Smooth muscle cell (in vitro differentiated cells): ENCODE data around the gene LRRC74B. TPM values are rescaled to one million over a fixed set of nuclear protein-coding genes. Genes with fewer than 3 reads are reported as not detected.
A peak's percentile ranks its signal among the peaks of the same experiment; 100 is the strongest.

Experiments used
- DNase-seq: peaks from one replicate; lab custom pipeline; 2025; ENCODE audit not compliant: unreplicated experiment; lab: John Stamatoyannopoulos, UW
- H2AFZ ChIP-seq: fragments of 200-600 bp; sonication (generic); 2 replicates; pipeline ENCODE4 v1.6.0; 2016; ENCODE audit warnings: antibody characterized with exemption, low read depth, mild to moderate bottlenecking
- H3F3A ChIP-seq: fragments of 200-600 bp; sonication (generic); 2 replicates; pipeline ENCODE4 v1.6.0; 2017; ENCODE audit warnings: antibody characterized with exemption, low read depth
- H3K27ac ChIP-seq: fragments of 200-600 bp; sonication (generic); 2 replicates; pipeline ENCODE4 v1.5.1; 2016; ENCODE audit warnings: low read depth, mild to moderate bottlenecking
- H3K27me3 ChIP-seq: fragments of 200-600 bp; sonication (generic); 2 replicates; pipeline ENCODE4 v1.6.1; 2016; ENCODE audit warnings: low read depth, mild to moderate bottlenecking
- H3K36me3 ChIP-seq: fragments of 200-600 bp; sonication (generic); 2 replicates; pipeline ENCODE4 v1.5.1; 2016; ENCODE audit warnings: low read depth
- H3K4me1 ChIP-seq: fragments of 200-600 bp; sonication (generic); 2 replicates; pipeline ENCODE4 v1.5.1; 2016; ENCODE audit warnings: low read depth
- H3K4me2 ChIP-seq: fragments of 200-600 bp; sonication (generic); 2 replicates; pipeline ENCODE4 v1.6.0; 2016; ENCODE audit warnings: mild to moderate bottlenecking
- H3K4me3 ChIP-seq: fragments of 200-600 bp; sonication (generic); 2 replicates; pipeline ENCODE4 v1.5.1; 2016; ENCODE audit warnings: mild to moderate bottlenecking
- H3K79me2 ChIP-seq: fragments of 200-600 bp; sonication (generic); 2 replicates; pipeline ENCODE4 v1.6.0; 2016; ENCODE audit warnings: low read depth, mild to moderate bottlenecking
- H3K9ac ChIP-seq: fragments of 200-600 bp; sonication (generic); 2 replicates; pipeline ENCODE4 v1.6.0; 2016; ENCODE audit warnings: low read depth
- H3K9me3 ChIP-seq: fragments of 200-600 bp; sonication (generic); replicated peaks from 2 replicates; pipeline ENCODE4 v1.5.1; 2016; ENCODE audit warnings: low read depth
- H4K20me1 ChIP-seq: fragments of 200-600 bp; sonication (generic); 2 replicates; pipeline ENCODE4 v1.6.0; 2016; ENCODE audit warnings: low read depth
- WGBS: methylation state at CpG from one replicate; pipeline ENCODE4 v1.1.7; 2016; ENCODE audit warnings: low lambda C conversion rate; 5-methylcytosine and 5-hydroxymethylcytosine counted together
- polyA plus RNA-seq: library from polyadenylated mRNA; unstranded; fragments of >200 nt; fragmentation: Nextera tagmentation; extraction: Ambion mirVana; gene quantifications from 2 replicates; pipeline ENCODE4 v1.2.1, GENCODE V29; 2016
- total RNA-seq: library from RNA; depleted of rRNA; stranded (reverse); fragments of >200 nt; gene quantifications from 2 replicates; pipeline ENCODE4 v1.2.3, GENCODE V29; 2014
- TF ChIP-seq, protein P1 (sequence below): fragments of 200-600 bp; sonication (generic); IDR thresholded peaks from 2 replicates; pipeline ENCODE4 v1.5.1; 2017; ENCODE audit warnings: borderline replicate concordance, mild to moderate bottlenecking, antibody characterized with exemption; ENCODE audit not compliant: insufficient read depth, poor library complexity, severe bottlenecking

The LRRC74B gene, protein sequence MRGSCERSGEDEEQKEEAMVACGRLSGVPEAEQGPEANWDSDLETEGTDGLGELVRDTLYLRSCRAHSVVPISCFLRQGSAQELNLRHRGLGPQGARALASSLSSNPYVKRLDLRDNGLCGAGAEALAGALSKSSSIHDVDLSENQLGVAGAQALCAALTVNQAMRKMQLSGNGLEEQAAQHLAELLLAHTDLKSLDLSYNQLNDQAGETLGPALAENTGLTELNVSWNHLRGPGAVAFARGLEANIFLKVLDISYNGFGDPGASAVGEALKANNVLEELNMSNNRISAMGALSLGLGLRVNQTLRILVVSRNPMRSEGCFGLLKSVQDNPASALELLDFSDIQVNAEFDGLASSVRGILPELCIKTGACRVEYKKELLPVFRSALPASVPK
- total RNA-seq, result not detected in 2 replicates
- polyA plus RNA-seq, result 0.48 TPM in 1 of 2 replicates, not detected in the other

DNA sequence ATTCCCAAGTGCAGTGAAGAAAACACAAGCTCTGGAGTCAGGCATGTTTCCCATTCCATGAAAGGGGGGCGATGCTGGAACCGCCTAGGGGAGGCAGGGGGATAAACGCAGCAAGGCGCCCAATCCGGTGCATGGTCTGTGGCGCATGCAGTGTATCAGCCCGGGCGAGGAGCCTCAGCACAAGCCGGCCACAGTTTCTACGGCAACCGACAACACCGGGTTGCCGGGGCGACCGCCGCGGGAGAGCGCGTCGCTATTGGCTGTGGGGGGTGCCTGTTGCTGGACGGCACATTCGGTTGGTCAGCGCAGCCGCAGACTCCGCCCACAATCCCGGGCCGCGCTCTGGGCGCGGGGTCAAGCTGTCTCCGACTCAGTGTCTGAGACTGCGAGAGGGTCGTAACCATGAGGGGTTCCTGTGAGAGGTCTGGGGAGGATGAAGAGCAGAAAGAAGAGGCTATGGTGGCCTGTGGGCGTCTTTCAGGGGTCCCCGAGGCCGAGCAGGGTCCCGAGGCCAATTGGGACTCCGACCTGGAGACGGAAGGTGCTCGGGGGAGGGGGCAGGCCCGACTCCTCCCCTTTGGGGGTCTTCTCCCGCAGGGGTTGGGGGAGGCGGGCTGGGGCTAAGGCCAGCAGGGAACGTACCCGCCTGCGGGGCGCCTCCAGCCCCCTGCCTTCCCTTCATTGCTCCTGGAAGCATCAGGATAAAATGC, at the start of gene LRRC74B:
TSS of gene LRRC74B (plus strand) at position 362 of the 710 bp plus-strand sequence. CDS start at position 403, 41 bp downstream.
- Histone ChIP-seq H3K4me1 (peaks cover 5% of the 10 kb centered on the region), H3K36me3 (no peaks in the 10 kb centered on the region), H3K79me2 (no peaks in the 10 kb centered on the region), H3F3A (no peaks in the 10 kb centered on the region), H3K9ac (peak within 1 kb of the TSS; percentile 86), H3K9me3 (no peaks in the 10 kb centered on the region), H3K4me2 (peak within 1 kb of the TSS; percentile 79), H4K20me1 (no peaks in the 10 kb centered on the region), H3K27me3 (no peaks in the 10 kb centered on the region), H3K4me3 (peak within 1 kb of the TSS; percentile 47), H3K27ac (peak within 1 kb of the TSS; percentile 91), H2AFZ (peak within 1 kb of the TSS; percentile 40)
- 2% methylated on average over 46 of the region's 47 CpGs for WGBS
- TF ChIP-seq, protein P1, sequence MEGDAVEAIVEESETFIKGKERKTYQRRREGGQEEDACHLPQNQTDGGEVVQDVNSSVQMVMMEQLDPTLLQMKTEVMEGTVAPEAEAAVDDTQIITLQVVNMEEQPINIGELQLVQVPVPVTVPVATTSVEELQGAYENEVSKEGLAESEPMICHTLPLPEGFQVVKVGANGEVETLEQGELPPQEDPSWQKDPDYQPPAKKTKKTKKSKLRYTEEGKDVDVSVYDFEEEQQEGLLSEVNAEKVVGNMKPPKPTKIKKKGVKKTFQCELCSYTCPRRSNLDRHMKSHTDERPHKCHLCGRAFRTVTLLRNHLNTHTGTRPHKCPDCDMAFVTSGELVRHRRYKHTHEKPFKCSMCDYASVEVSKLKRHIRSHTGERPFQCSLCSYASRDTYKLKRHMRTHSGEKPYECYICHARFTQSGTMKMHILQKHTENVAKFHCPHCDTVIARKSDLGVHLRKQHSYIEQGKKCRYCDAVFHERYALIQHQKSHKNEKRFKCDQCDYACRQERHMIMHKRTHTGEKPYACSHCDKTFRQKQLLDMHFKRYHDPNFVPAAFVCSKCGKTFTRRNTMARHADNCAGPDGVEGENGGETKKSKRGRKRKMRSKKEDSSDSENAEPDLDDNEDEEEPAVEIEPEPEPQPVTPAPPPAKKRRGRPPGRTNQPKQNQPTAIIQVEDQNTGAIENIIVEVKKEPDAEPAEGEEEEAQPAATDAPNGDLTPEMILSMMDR, result no peak
- peak; percentile 74 for DNase-seq

DNA sequence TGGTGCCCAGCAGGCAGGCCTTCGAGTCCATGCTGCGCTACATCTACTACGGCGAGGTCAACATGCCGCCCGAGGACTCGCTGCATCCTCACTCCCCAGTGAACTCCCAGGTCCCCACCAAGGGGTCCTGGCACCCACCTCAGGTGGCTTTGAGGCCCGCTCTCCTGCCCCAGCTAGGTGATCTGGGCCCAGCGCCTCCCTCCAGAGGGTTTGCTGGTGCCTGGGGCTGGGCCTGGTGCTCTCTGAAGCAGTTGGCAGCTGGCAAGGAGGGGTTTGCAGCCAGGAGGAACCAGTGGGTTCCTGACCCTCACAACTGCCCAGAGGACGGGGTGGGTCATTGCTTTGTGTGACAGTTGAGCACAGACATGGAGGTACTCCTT, 49.7 kb upstream of the LRRC74B start:
- Histone ChIP-seq H3K9ac (no peak overlapping the region), H3K36me3 (no peaks in the 10 kb centered on the region), H3K4me2 (no peak overlapping the region), H4K20me1 (no peaks in the 10 kb centered on the region), H3K79me2 (peaks cover 7% of the 10 kb centered on the region), H3F3A (no peaks in the 10 kb centered on the region), H3K4me1 (peaks cover 7% of the 10 kb centered on the region), H2AFZ (no peak overlapping the region), H3K9me3 (no peaks in the 10 kb centered on the region), H3K27ac (no peak overlapping the region), H3K4me3 (no peak overlapping the region), H3K27me3 (no peaks in the 10 kb centered on the region)
- 97% methylated on average over 9 of the region's 10 CpGs for WGBS
- TF ChIP-seq, protein P1, result no peak
- DNase-seq, result no peak

DNA sequence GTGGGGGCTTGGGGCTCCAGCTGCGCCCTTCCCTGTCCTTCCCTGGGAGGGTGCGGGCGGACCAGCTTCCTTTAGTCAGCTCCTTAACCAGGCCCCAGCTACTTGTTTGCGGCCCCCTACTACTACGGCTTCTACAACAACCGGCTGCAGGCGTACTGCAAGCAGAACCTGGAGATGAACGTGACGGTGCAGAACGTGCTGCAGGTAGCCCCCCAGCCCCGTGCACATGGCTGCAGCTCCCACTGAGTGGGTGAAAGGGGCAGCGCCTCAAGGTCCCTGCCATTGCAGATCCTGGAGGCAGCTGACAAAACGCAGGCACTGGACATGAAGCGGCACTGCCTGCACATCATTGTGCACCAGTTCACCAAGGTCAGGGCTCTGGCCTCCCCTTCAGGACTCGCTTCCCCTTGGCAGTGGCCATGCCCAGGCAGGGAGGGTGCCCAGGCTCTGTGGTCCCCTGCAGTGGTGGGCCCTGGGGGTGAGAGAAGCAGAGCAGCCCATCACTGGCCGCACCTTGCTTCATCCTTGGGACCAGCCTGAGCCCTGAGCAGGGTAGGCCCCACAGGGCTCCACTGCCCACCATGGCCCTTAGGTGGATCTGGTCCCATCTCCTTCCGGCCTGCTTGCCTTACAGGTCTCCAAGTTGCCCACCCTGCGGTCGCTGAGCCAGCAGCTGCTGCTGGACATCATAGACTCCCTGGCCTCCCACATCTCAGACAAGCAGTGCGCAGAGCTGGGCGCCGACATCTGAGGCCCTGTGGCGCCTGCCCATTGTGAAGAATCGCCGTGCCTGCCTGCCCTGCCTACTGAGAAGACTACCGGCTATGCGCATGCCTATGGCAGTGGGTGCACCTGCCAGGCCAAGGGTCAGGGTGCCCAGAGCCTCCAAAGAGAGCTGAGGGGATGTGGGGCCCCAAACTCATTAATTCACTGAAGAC, 48.9 kb upstream of the LRRC74B start:
- H3K79me2 ChIP-seq, result peaks cover 9% of the 10 kb centered on the region
- H3K27ac ChIP-seq, result no peak overlapping the region
- no peak overlapping the region for H3K4me2 ChIP-seq
- no peaks in the 10 kb centered on the region for H3K27me3 ChIP-seq
- TF ChIP-seq, protein P1, result no peak
- 98% methylated on average over 27 of the region's 27 CpGs for WGBS
- H3F3A ChIP-seq, result no peaks in the 10 kb centered on the region
- no peaks in the 10 kb centered on the region for H3K9me3 ChIP-seq
- DNase-seq, result no peak
- H3K4me1 ChIP-seq, result peaks cover 8% of the 10 kb centered on the region
- H3K9ac ChIP-seq, result no peak overlapping the region
- no peaks in the 10 kb centered on the region for H3K36me3 ChIP-seq
- H3K4me3 ChIP-seq, result no peak overlapping the region
- H2AFZ ChIP-seq, result no peak overlapping the region
- H4K20me1 ChIP-seq, result no peaks in the 10 kb centered on the region
